SU-DHL-6 (cell line): Measurements from ENCODE around the gene MPRIP.

Source experiments
- H2AFZ ChIP-seq: fragments of 200-600 bp; sonication (generic); 2 replicates; pipeline ENCODE4 v1.6.1; 2014; ENCODE audit warnings: low read depth, mild to moderate bottlenecking, moderate library complexity, mixed read lengths, antibody characterized with exemption, low read length; ENCODE audit not compliant: severe bottlenecking
- H3F3A ChIP-seq: fragments of 200-600 bp; shearing (Covaris generic); 2 replicates; pipeline ENCODE4 v1.6.0; 2016; ENCODE audit warnings: antibody characterized with exemption, mild to moderate bottlenecking; ENCODE audit not compliant: insufficient read depth
- H3K27ac ChIP-seq: fragments of 200-600 bp; sonication (generic); 2 replicates; pipeline ENCODE4 v1.5.1; 2016; ENCODE audit warnings: low read depth, mild to moderate bottlenecking, low read length, moderate library complexity, mixed read lengths
- H3K27me3 ChIP-seq: fragments of 200-600 bp; sonication (generic), shearing (Covaris generic); 2 replicates; pipeline ENCODE4 v1.6.0; 2014; ENCODE audit warnings: mild to moderate bottlenecking, low read length
- H3K36me3 ChIP-seq: fragments of 200-600 bp; sonication (generic); 2 replicates; pipeline ENCODE4 v1.6.1; 2014; ENCODE audit warnings: mild to moderate bottlenecking, low read length, mixed read lengths
- H3K4me2 ChIP-seq: fragments of 300-600, 200-600 bp; shearing (Covaris generic), sonication (generic); 2 replicates; pipeline ENCODE4 v1.6.0; 2014; ENCODE audit warnings: low read length, low read depth, mild to moderate bottlenecking; ENCODE audit not compliant: poor library complexity, severe bottlenecking
- H3K4me3 ChIP-seq: fragments of 200-600 bp; sonication (generic); 2 replicates; pipeline ENCODE4 v1.5.1; 2014; ENCODE audit warnings: antibody characterized with exemption, low read length, mild to moderate bottlenecking, mixed read lengths; ENCODE audit not compliant: insufficient read depth, poor library complexity, severe bottlenecking
- H3K79me2 ChIP-seq: fragments of 200-600 bp; sonication (generic); 2 replicates; pipeline ENCODE4 v1.6.1; 2014; ENCODE audit warnings: mild to moderate bottlenecking, low read length, moderate library complexity; ENCODE audit not compliant: insufficient read depth
- H3K9ac ChIP-seq: fragments of 200-600 bp; sonication (generic); 2 replicates; pipeline ENCODE4 v1.7.0; 2014; ENCODE audit warnings: mild to moderate bottlenecking, low read length
- H3K9me2 ChIP-seq: fragments of 200-600 bp; sonication (generic); replicated peaks from 2 replicates; pipeline ENCODE4 v1.6.1; 2014; ENCODE audit warnings: low read length; ENCODE audit not compliant: insufficient read depth
- H3K9me3 ChIP-seq: fragments of 200-600 bp; sonication (generic); 2 replicates; pipeline ENCODE4 v1.6.1; 2014; ENCODE audit warnings: low read length, mixed read lengths; ENCODE audit not compliant: insufficient read depth
- H4K20me1 ChIP-seq: fragments of 200-600 bp; sonication (generic); 2 replicates; pipeline ENCODE4 v1.6.1; 2014; ENCODE audit warnings: low read depth, mild to moderate bottlenecking, antibody characterized with exemption, low read length, moderate library complexity, mixed read lengths
- EZH2phosphoT487 ChIP-seq: fragments of 200-600 bp; sonication (generic), shearing (Covaris generic); conservative IDR thresholded peaks from 2 replicates; pipeline ENCODE4 v1.6.1; 2018; ENCODE audit warnings: mild to moderate bottlenecking, antibody characterized with exemption, low read length, moderate library complexity, mixed read lengths
- TF ChIP-seq, protein P1 (sequence below): fragments of 200-600 bp; sonication (generic); IDR thresholded peaks from one replicate; pipeline ENCODE4 v1.5.1; 2017; ENCODE audit warnings: antibody characterized with exemption, mild to moderate bottlenecking, low read length, moderate library complexity; ENCODE audit not compliant: insufficient read depth, poor library complexity, severe bottlenecking

Gene MPRIP

DNA sequence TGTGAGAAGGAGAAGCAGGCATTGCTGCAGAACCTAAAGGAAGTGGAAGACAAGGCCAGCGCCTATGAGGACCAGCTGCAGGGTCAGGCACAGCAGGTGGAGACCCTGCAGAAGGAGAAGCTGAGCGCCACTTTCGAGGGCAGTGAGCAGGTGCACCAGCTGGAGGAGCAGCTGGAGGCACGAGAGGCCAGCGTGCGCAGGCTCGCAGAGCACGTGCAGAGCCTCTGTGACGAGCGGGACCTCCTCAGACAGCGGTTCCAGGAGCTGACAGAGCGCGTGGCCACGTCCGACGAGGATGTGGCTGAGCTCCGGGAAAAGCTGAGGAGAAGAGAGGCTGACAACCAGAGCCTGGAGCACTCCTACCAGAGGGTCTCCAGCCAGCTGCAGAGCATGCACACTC, 122.4 kb downstream of the MPRIP start:
- TF ChIP-seq EZH2phosphoT487, result no peak
- TF ChIP-seq, protein P1, sequence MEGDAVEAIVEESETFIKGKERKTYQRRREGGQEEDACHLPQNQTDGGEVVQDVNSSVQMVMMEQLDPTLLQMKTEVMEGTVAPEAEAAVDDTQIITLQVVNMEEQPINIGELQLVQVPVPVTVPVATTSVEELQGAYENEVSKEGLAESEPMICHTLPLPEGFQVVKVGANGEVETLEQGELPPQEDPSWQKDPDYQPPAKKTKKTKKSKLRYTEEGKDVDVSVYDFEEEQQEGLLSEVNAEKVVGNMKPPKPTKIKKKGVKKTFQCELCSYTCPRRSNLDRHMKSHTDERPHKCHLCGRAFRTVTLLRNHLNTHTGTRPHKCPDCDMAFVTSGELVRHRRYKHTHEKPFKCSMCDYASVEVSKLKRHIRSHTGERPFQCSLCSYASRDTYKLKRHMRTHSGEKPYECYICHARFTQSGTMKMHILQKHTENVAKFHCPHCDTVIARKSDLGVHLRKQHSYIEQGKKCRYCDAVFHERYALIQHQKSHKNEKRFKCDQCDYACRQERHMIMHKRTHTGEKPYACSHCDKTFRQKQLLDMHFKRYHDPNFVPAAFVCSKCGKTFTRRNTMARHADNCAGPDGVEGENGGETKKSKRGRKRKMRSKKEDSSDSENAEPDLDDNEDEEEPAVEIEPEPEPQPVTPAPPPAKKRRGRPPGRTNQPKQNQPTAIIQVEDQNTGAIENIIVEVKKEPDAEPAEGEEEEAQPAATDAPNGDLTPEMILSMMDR, result no peak
- no peaks in the 10 kb centered on the region for H3K79me2 ChIP-seq
- no peak overlapping the region for H3K4me3 ChIP-seq
- no peaks in the 10 kb centered on the region for H3K9me2 ChIP-seq
- no peak overlapping the region for H2AFZ ChIP-seq
- H3K36me3 ChIP-seq, result no peaks in the 10 kb centered on the region
- no peaks in the 10 kb centered on the region for H3F3A ChIP-seq
- H3K27me3 ChIP-seq, result no peaks in the 10 kb centered on the region
- no peak overlapping the region for H3K4me2 ChIP-seq
- H4K20me1 ChIP-seq, result no peaks in the 10 kb centered on the region
- H3K27ac ChIP-seq, result no peak overlapping the region
- H3K9ac ChIP-seq, result no peak overlapping the region
- no peaks in the 10 kb centered on the region for H3K9me3 ChIP-seq

DNA sequence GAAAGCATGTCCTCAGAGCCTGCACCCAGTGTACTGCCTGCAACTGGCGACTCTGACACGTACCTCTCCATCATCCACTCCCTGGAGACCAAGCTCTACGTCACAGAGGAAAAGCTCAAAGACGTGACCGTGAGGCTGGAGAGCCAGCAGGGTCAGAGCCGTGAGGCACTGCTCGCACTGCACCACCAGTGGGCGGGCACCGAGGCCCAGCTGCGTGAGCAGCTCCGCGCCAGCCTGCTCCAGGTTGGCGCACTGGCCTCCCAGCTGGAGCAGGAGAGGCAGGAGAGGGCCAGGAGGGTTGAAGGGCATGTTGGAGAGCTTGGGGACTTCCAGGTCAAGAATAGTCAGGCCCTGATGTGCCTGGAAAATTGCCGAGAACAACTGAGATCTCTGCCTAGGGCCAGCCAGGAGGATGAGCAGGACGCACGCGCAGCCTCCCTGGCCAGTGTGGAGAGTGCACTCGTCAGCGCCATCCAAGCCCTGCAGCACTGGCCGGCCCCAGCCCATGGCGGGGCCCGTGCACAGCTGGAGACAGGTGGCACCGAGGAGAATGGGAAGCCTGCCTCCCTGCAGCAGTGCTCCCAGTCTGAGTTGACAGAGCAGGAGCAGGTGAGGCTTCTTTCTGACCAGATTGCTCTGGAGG, 123.5 kb downstream of the MPRIP start:
- Histone ChIP-seq H3K36me3 (no peaks in the 10 kb centered on the region), H3F3A (no peaks in the 10 kb centered on the region), H3K27ac (no peak overlapping the region), H3K9me3 (no peaks in the 10 kb centered on the region), H3K9me2 (no peaks in the 10 kb centered on the region), H3K4me2 (no peak overlapping the region), H3K9ac (no peak overlapping the region), H2AFZ (no peak overlapping the region), H4K20me1 (no peaks in the 10 kb centered on the region), H3K4me3 (no peak overlapping the region), H3K27me3 (no peaks in the 10 kb centered on the region), H3K79me2 (no peaks in the 10 kb centered on the region)
- no peak for TF ChIP-seq EZH2phosphoT487
- TF ChIP-seq, protein P1, result no peak

DNA sequence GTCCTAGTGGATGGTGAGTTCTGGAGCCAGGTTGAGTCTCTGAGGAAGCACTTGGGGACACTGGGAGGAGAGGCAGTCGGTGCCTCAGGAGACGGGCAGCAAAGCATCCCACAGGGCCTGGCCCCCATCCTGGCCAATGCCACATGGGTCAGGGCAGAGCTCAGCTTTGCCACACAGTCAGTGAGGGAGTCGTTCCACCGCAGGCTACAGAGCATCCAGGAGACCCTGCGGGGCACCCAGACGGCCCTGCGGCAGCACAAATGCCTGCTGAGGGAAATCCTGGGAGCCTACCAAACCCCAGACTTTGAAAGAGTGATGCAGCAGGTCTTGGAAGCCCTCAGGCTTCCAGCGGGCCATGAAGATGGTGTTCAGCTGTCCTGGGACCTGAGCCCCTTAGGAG, 124.2 kb downstream of the MPRIP start:
- Histone ChIP-seq H3K9ac (no peak overlapping the region), H3K9me3 (no peaks in the 10 kb centered on the region), H4K20me1 (no peaks in the 10 kb centered on the region), H3K27me3 (no peaks in the 10 kb centered on the region), H3K36me3 (no peaks in the 10 kb centered on the region), H3K79me2 (no peaks in the 10 kb centered on the region), H3K27ac (no peak overlapping the region), H3F3A (no peaks in the 10 kb centered on the region), H3K4me3 (no peak overlapping the region), H3K9me2 (no peaks in the 10 kb centered on the region), H3K4me2 (no peak overlapping the region), H2AFZ (no peak overlapping the region)
- no peak for TF ChIP-seq EZH2phosphoT487
- TF ChIP-seq, protein P1, result no peak
